HepG2 (cell line): ENCODE data around the gene TEX26. TPM values are rescaled to one million over a fixed set of nuclear protein-coding genes. Genes with fewer than 3 reads are reported as not detected.

ENCODE experiments used
- ATAC-seq: fragments of 200-7000 bp; cut with Tn5 transposase; 3 replicates; pipeline ENCODE4 v1.9.1; 2020; ENCODE audit warnings: mild to moderate bottlenecking, moderate library complexity
- BruUV-seq: library from RNA; stranded (reverse); fragments of 400-500 nt; replicated peaks from 2 replicates; lab custom pipeline; 2021; lab: Mats Ljungman, UMichigan
- CTCF ChIA-PET: fragments of 300-600 bp; formaldehyde crosslinking; extraction: SDS; loops from one replicate; lab custom pipeline; 2021; ENCODE audit warnings: low total read pairs, inconsistent platforms, low intra/inter-chr PET ratio; lab: Yijun Ruan, JAX
- POLR2A ChIA-PET: fragments of 350-600 bp; sonication (Branson Sonifier 250); formaldehyde crosslinking; loops from one replicate; lab custom pipeline; 2020; ENCODE audit warnings: antibody characterized with exemption, inconsistent platforms; lab: Yijun Ruan, JAX
- DNase-seq: peaks from one replicate; pipeline ENCODE4 v3.0.0-alpha.2; 2015; ENCODE audit warnings: low spot score
- FAIRE-seq: peaks from 3 replicates; lab custom pipeline; 2011; peaks lifted over from hg19 to GRCh38; lab: Jason Lieb, UNC
- H2AFZ ChIP-seq: one replicate; pipeline ENCODE4 v1.6.1; 2011; ENCODE audit warnings: low read length, inconsistent platforms
- H3K27ac ChIP-seq: fragments of 300-600 bp; 3 replicates; pipeline ENCODE4 v1.8.0; 2011; ENCODE audit warnings: mixed run types, mild to moderate bottlenecking, mixed read lengths, low read length, inconsistent platforms; ENCODE audit not compliant: insufficient read depth; ENCODE audit errors: extremely low read length
- H3K27me3 ChIP-seq, 2 experiments: fragments of 200-600 bp in 1 of 2; 2 replicates in 1 of 2; 3 replicates in 1 of 2; pipeline versions ENCODE4 v1.6.0 to v1.8.0; 2011; ENCODE audit warnings: low read length in 2 of 2, mild to moderate bottlenecking in 2 of 2, moderate library complexity in 2 of 2, inconsistent platforms in 1 of 2; ENCODE audit not compliant: insufficient read depth in 2 of 2, control insufficient read depth in 1 of 2
- H3K36me3 ChIP-seq, 2 experiments: fragments of 200-600 bp in 1 of 2; replicated peaks in 1 of 2; 2 replicates in 1 of 2; 3 replicates in 1 of 2; pipeline versions ENCODE4 v1.5.1 to v1.8.0; 2011; ENCODE audit warnings: low read length in 2 of 2, inconsistent platforms in 1 of 2; ENCODE audit not compliant: insufficient read depth in 2 of 2, control insufficient read depth in 1 of 2
- H3K4me1 ChIP-seq: 2 replicates; pipeline ENCODE4 v1.5.1; 2012; ENCODE audit warnings: low read length, inconsistent platforms; ENCODE audit not compliant: insufficient read depth
- H3K4me2 ChIP-seq: 2 replicates; pipeline ENCODE4 v1.6.0; 2011; ENCODE audit warnings: low read depth, low read length, inconsistent platforms
- H3K4me3 ChIP-seq, 3 experiments: fragments of 200-600 bp in 1 of 3; sonication (generic), shearing (Covaris generic) in 1 of 3; replicated peaks in 1 of 3; 2 replicates each; pipeline ENCODE4 v1.5.1; 2011 to 2016; ENCODE audit warnings: low read length in 3 of 3, inconsistent platforms in 2 of 3, low read depth in 2 of 3, mild to moderate bottlenecking in 2 of 3, control low read depth in 1 of 3, mixed read lengths in 1 of 3; ENCODE audit not compliant: insufficient read depth in 1 of 3
- H3K79me2 ChIP-seq: one replicate; pipeline ENCODE4 v1.6.1; 2011; ENCODE audit warnings: low read length, inconsistent platforms; ENCODE audit not compliant: insufficient read depth
- H3K9ac ChIP-seq: 2 replicates; pipeline ENCODE4 v1.6.0; 2011; ENCODE audit warnings: mild to moderate bottlenecking, low read depth, low read length, inconsistent platforms; ENCODE audit not compliant: insufficient read depth
- H3K9me3 ChIP-seq: 2 replicates; pipeline ENCODE4 v1.5.1; 2012; ENCODE audit warnings: mild to moderate bottlenecking, low read length
- H4K20me1 ChIP-seq: 2 replicates; pipeline ENCODE4 v1.6.0; 2011; ENCODE audit warnings: inconsistent platforms, mild to moderate bottlenecking, low read length, moderate library complexity; ENCODE audit not compliant: insufficient read depth
- ELF1 ChIP-seq: sonication (generic); formaldehyde crosslinking; IDR thresholded peaks from 2 replicates; pipeline ENCODE4 v1.4.0; 2020; ENCODE audit warnings: missing genetic modification reagents
- HES4 ChIP-seq: sonication (generic); formaldehyde crosslinking; IDR thresholded peaks from 2 replicates; pipeline ENCODE4 v1.9.0; 2021; ENCODE audit warnings: mild to moderate bottlenecking, missing genetic modification reagents, borderline replicate concordance
- KDM5B ChIP-seq: sonication (generic); formaldehyde crosslinking; IDR thresholded peaks from 2 replicates; pipeline ENCODE4 v1.4.0; 2020; ENCODE audit warnings: missing genetic modification reagents, mild to moderate bottlenecking, borderline replicate concordance
- MYC ChIP-seq: sonication (generic); formaldehyde crosslinking; IDR thresholded peaks from 2 replicates; pipeline ENCODE4 v1.9.0; 2021; ENCODE audit warnings: missing genetic modification reagents, borderline replicate concordance
- NFYB ChIP-seq: sonication (generic); formaldehyde crosslinking; IDR thresholded peaks from 2 replicates; pipeline ENCODE4 v1.4.0; 2020; ENCODE audit warnings: missing genetic modification reagents
- NR1H2 ChIP-seq: sonication (generic); formaldehyde crosslinking; IDR thresholded peaks from 2 replicates; pipeline ENCODE4 v1.8.1; 2022; ENCODE audit warnings: low read depth, missing genetic modification reagents, borderline replicate concordance
- NR2F1 ChIP-seq, 2 experiments: fragments of 450-650 bp in 1 of 2; formaldehyde crosslinking in 1 of 2; IDR thresholded peaks; 2 replicates each; pipeline versions ENCODE4 v1.5.0 to v1.6.1; 2016 to 2020; ENCODE audit warnings: mild to moderate bottlenecking in 1 of 2, missing compliant biosample characterization in 1 of 2, missing genetic modification reagents in 1 of 2, moderate library complexity in 1 of 2
- PAXIP1 ChIP-seq: sonication (generic); formaldehyde crosslinking; conservative IDR thresholded peaks from 2 replicates; pipeline ENCODE4 v1.4.0; 2020; ENCODE audit warnings: mild to moderate bottlenecking, missing genetic modification reagents, moderate library complexity
- SRSF4 ChIP-seq: fragments of 200-400 bp; formaldehyde crosslinking; IDR thresholded peaks from one replicate; pipeline ENCODE4 v1.6.1; 2018; ENCODE audit warnings: mild to moderate bottlenecking, low read depth, low read length, moderate library complexity; ENCODE audit not compliant: poor library complexity, severe bottlenecking
- TBX2 ChIP-seq: sonication (generic); formaldehyde crosslinking; IDR thresholded peaks from 2 replicates; pipeline ENCODE4 v1.5.0; 2020; ENCODE audit warnings: missing genetic modification reagents, mild to moderate bottlenecking, borderline replicate concordance
- ZFP36L2 ChIP-seq: sonication (generic); formaldehyde crosslinking; IDR thresholded peaks from 2 replicates; pipeline ENCODE4 v1.4.0; 2020; ENCODE audit warnings: missing genetic modification reagents
- ZNF274 ChIP-seq: sonication (generic); formaldehyde crosslinking; IDR thresholded peaks from 2 replicates; pipeline ENCODE4 v1.5.1; 2020; ENCODE audit warnings: mild to moderate bottlenecking, missing genetic modification reagents
- ZNF614 ChIP-seq: IDR thresholded peaks from 2 replicates; pipeline ENCODE4 v1.6.1; 2018; ENCODE audit warnings: missing biosample characterization, missing genetic modification reagents, inconsistent platforms, borderline replicate concordance
- ZNF687 ChIP-seq: sonication (generic); formaldehyde crosslinking; IDR thresholded peaks from 2 replicates; pipeline ENCODE4 v1.5.1; 2020; ENCODE audit warnings: mild to moderate bottlenecking, missing genetic modification reagents, moderate library complexity
- ZNF691 ChIP-seq: sonication (generic); formaldehyde crosslinking; IDR thresholded peaks from 2 replicates; pipeline ENCODE4 v1.4.0; 2020; ENCODE audit warnings: missing genetic modification reagents, low read depth, mild to moderate bottlenecking, borderline replicate concordance
- WGBS: methylation state at CpG from one replicate; pipeline ENCODE4 v1.1.6; 2017; ENCODE audit warnings: low lambda C conversion rate; 5-methylcytosine and 5-hydroxymethylcytosine counted together
- in situ Hi-C: cut with HindIII; loops from 2 replicates; pipeline ENCODE4 v1.10.0; 2017; ENCODE audit warnings: low pct_unique_long_range_greater_than_20kb; ENCODE audit not compliant: extremely low pct_ligation_motif_present
- intact Hi-C: fragments of 100-400 bp; cut with micrococcal nuclease; formaldehyde crosslinking; loops from one replicate; pipeline ENCODE4 v1.10.0; 2022; ENCODE audit not compliant: unreplicated experiment
- polyA plus RNA-seq, 8 experiments: library from polyadenylated mRNA; depleted of rRNA in 3 of 8; stranded (reverse) in 7 of 8; unstranded in 1 of 8; fragments of >200 nt; fragmentation: Illumina TruSeq in 4 of 8; extraction: Trizol in 4 of 8; gene quantifications; 2 replicates each; pipeline versions ENCODE4 v1.2.1 to v1.2.3, GENCODE V29; 2011 to 2016; ENCODE audit warnings: low read depth in 4 of 8, missing spikeins in 1 of 8, mixed read lengths in 1 of 8; ENCODE audit not compliant: insufficient read depth in 1 of 8
- total RNA-seq, 5 experiments: library from RNA; depleted of rRNA; stranded (reverse); fragments of >200 nt; fragmentation: Illumina TruSeq; extraction: Trizol; gene quantifications; 2 replicates each; pipeline ENCODE4 v1.2.3, GENCODE V29; 2016; ENCODE audit warnings: low read depth in 1 of 5

TEX26 gene
- total and polyA plus RNA-seq, 2 of the 13 experiments (the other 11 are each of a cell fraction or from before 2014, with no cell fraction given), result not detected

- Histone ChIP-seq H3K4me2 (no peak overlapping the region), H2AFZ (no peak overlapping the region), H3K4me3 (no peak overlapping the region), H3K79me2 (no peaks in the 10 kb centered on the region), H3K27ac (no peak overlapping the region), H3K27me3 (no peaks in the 10 kb centered on the region; a peak in 1 of 5 replicates), H3K9ac (no peak overlapping the region), H4K20me1 (no peaks in the 10 kb centered on the region), H3K36me3 (no peaks in the 10 kb centered on the region), H3K9me3 (peaks cover 8% of the 10 kb centered on the region), H3K4me1 (no peaks in the 10 kb centered on the region)
- 19% methylated on average over 5 of the region's 5 CpGs for WGBS
- DNase-seq (no peak), ATAC-seq (no peak), FAIRE-seq (no peak)
- in situ Hi-C loops, result no loop called here
- POLR2A ChIA-PET, result no interaction called here
- intact Hi-C loops, result no loop called here
- no TSS peak for BruUV-seq
- CTCF ChIA-PET, result no interaction called here
- TF ChIP-seq NR1H2 (CRISPR knock-in tag) (no peak), PAXIP1 (no peak), ZNF691 (CRISPR knock-in tag) (no peak), TBX2 (CRISPR knock-in tag) (no peak), SRSF4 (no peak), HES4 (CRISPR knock-in tag) (no peak), ZNF274 (CRISPR knock-in tag) (no peak), ELF1 (CRISPR knock-in tag) (no peak), MYC (CRISPR knock-in tag) (no peak), KDM5B (CRISPR knock-in tag) (no peak), ZFP36L2 (CRISPR knock-in tag) (no peak), NR2F1 (CRISPR knock-in tag; IDR thresholded peaks at IDR 0.05) (no peak), ZNF614 (CRISPR knock-in tag) (no peak), ZNF687 (CRISPR knock-in tag) (no peak), NFYB (no peak)
Observed at GRCh38 chr13:30957258-30957943, 24.9 kb downstream of the TEX26 start.
